Progenitor cell of endocrine pancreas (in vitro differentiated cells): ENCODE results near the gene TRPV5. TPM values are rescaled to one million over a fixed set of nuclear protein-coding genes. Genes with fewer than 3 reads are reported as not detected.
"Not testable (repeated sequence)": the region's sequence is repeated elsewhere in the genome, so short reads cannot be mapped to it uniquely, and the experiment has no call there.

Source experiments
- DNase-seq: peaks from one replicate; pipeline ENCODE4 v3.0.0; 2021; ENCODE audit warnings: low spot score; ENCODE audit not compliant: unreplicated experiment
- H3K27ac Mint-ChIP-seq: 2 replicates; pipeline ENCODE4 v1.8.0; 2021; ENCODE audit warnings: mild to moderate bottlenecking, moderate library complexity, mixed read lengths
- H3K27me3 Mint-ChIP-seq: 2 replicates; pipeline ENCODE4 v1.8.0; 2021; ENCODE audit warnings: mixed read lengths
- H3K36me3 Mint-ChIP-seq: 2 replicates; pipeline ENCODE4 v1.8.0; 2022; ENCODE audit warnings: mixed read lengths; ENCODE audit not compliant: insufficient read depth
- H3K4me1 Mint-ChIP-seq: 2 replicates; pipeline ENCODE4 v1.8.0; 2021; ENCODE audit warnings: low read depth, mixed read lengths
- H3K4me3 Mint-ChIP-seq: 2 replicates; pipeline ENCODE4 v1.8.0; 2021; ENCODE audit warnings: low read depth, mild to moderate bottlenecking, moderate library complexity, mixed read lengths
- H3K9me3 Mint-ChIP-seq: 2 replicates; pipeline ENCODE4 v1.8.0; 2021; ENCODE audit warnings: low read depth, mixed read lengths
- CTCF ChIP-seq: fragments of 200-600 bp; sonication (generic); IDR thresholded peaks from one replicate; pipeline ENCODE4 v1.5.0; 2021; ENCODE audit warnings: antibody characterized with exemption, mild to moderate bottlenecking; ENCODE audit not compliant: unreplicated experiment
- long read RNA-seq: library from polyadenylated mRNA; unstranded; transcript quantifications from one replicate; pipeline ENCODE4 v2.0.0, GENCODE V29; 2020
- total RNA-seq: library from RNA; stranded (reverse); gene quantifications from 2 replicates; pipeline ENCODE4 v1.2.1, GENCODE V29; 2021

TRPV5 gene
- total RNA-seq: 0.13 and 0.14 TPM in 2 replicates
- long read RNA-seq: 0 reads

- no peak for DNase-seq
- Mint-ChIP-seq H3K27ac (peak within 1 kb of the TSS; percentile 33), H3K4me1 (peaks cover 5% of the 10 kb centered on the region), H3K27me3 (peaks cover 26% of the 10 kb centered on the region), H3K9me3 (no peaks in the 10 kb centered on the region), H3K4me3 (no peak within 1 kb of the TSS), H3K36me3 (no peaks in the 10 kb centered on the region)
- TF ChIP-seq CTCF: no peak
These were observed at the start of gene TRPV5 for GRCh38 chr7:142933624-142934023. Gene TRPV5 (minus strand): TSS chr7:142933746. CDS start chr7:142933459, 287 bp downstream.

GRCh38 chr7:142978402-142978801 is 44.9 kb upstream of the TRPV5 start:
- H3K27me3 Mint-ChIP-seq, H3K27ac Mint-ChIP-seq, DNase-seq, H3K4me3 Mint-ChIP-seq, H3K36me3 Mint-ChIP-seq, H3K4me1 Mint-ChIP-seq: not testable (repeated sequence)
- peaks cover 34% of the 10 kb centered on the region for H3K9me3 Mint-ChIP-seq

GRCh38 chr7:142974626-142975025 is 41.1 kb upstream of the TRPV5 start:
- no peak for DNase-seq
- H3K27me3 Mint-ChIP-seq: no peaks in the 10 kb centered on the region
- no peak overlapping the region for H3K27ac Mint-ChIP-seq
- TF ChIP-seq CTCF: no peak
- no peaks in the 10 kb centered on the region for H3K36me3 Mint-ChIP-seq
- H3K4me1 Mint-ChIP-seq: no peaks in the 10 kb centered on the region
- H3K9me3 Mint-ChIP-seq: peaks cover 29% of the 10 kb centered on the region
- no peak overlapping the region for H3K4me3 Mint-ChIP-seq

GRCh38 chr7:142969183-142969582 is 35.6 kb upstream of the TRPV5 start:
- Mint-ChIP-seq H3K4me1 (no peaks in the 10 kb centered on the region), H3K27ac (no peak overlapping the region)

GRCh38 chr7:142968229-142968628 is 34.7 kb upstream of the TRPV5 start:
- no peak overlapping the region for H3K4me3 Mint-ChIP-seq
- no peak for DNase-seq
- H3K36me3 Mint-ChIP-seq: no peaks in the 10 kb centered on the region
- H3K27ac Mint-ChIP-seq: no peak overlapping the region
- TF ChIP-seq CTCF: no peak
- H3K4me1 Mint-ChIP-seq: peaks cover under 1% of the 10 kb centered on the region
- H3K9me3 Mint-ChIP-seq: peaks cover 8% of the 10 kb centered on the region
- H3K27me3 Mint-ChIP-seq: peaks cover 9% of the 10 kb centered on the region

More at GRCh38 chr7:142969183-142969582, 35.6 kb upstream of the TRPV5 start:
- no peak for TF ChIP-seq CTCF
- peaks cover 5% of the 10 kb centered on the region for H3K27me3 Mint-ChIP-seq
- no peaks in the 10 kb centered on the region for H3K36me3 Mint-ChIP-seq
- DNase-seq: no peak
- no peak overlapping the region for H3K4me3 Mint-ChIP-seq
- H3K9me3 Mint-ChIP-seq: peaks cover 11% of the 10 kb centered on the region

- H3K4me3 Mint-ChIP-seq: no peak overlapping the region
- DNase-seq: no peak
- H3K36me3 Mint-ChIP-seq: no peaks in the 10 kb centered on the region
- peaks cover 22% of the 10 kb centered on the region for H3K27me3 Mint-ChIP-seq
- H3K4me1 Mint-ChIP-seq: peaks cover 16% of the 10 kb centered on the region
- no peak for TF ChIP-seq CTCF
- H3K9me3 Mint-ChIP-seq: peaks cover 6% of the 10 kb centered on the region
- peak overlapping the region; percentile 25 for H3K27ac Mint-ChIP-seq
These were observed 31.1 kb upstream of the TRPV5 start for GRCh38 chr7:142964502-142965246.
